HG03064 (cell line): ENCODE results near the gene DROSHA.

Experiments
- ATAC-seq: cut with Tn5 transposase; IDR thresholded peaks from one replicate; pipeline ENCODE4 v1.9.1; 2021; ENCODE audit warnings: low read depth; ENCODE audit not compliant: unreplicated experiment

The DROSHA gene

DNA sequence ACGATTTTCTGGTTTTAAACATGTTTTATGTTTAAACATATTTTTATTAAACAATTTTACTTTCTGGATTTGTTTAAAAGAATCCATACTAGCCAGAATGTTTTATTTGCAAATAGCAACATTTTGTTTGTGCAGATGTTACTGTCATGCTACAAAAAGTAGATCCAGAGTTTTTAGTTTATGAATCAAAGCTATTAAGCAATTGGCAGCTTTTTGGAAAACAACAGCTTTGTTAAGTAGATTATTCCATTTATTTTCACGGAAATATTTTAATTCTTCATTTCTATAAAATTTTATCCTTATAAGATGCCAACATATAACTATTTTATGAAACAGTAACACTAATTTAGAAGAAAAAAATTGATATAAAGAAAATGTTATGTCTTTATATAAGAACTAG lies 60.9 kb downstream of the DROSHA start:
- no peak for ATAC-seq

- no peak for ATAC-seq
Measured at GRCh38 chr5:31470608-31471007, 61.3 kb downstream of the DROSHA start.

DNA sequence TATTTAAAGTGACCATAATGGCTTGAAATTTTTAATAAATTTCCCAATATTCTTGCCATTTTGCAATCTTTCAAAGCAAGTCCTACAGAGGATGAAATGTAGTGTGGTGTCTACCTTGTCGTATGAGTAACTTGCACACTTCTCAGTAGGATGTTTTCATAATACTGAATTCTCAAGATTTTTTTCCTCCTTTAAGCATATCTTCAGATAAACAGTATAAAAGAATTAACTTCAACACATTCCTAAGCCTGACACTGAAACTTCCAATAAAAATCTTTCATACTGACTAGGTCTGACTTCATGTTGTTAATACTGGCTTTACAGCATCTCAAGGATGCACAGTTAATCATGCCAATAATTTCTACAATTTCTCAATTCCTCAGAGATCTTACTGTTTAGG lies 62.0 kb downstream of the DROSHA start:
- ATAC-seq: no peak

DNA sequence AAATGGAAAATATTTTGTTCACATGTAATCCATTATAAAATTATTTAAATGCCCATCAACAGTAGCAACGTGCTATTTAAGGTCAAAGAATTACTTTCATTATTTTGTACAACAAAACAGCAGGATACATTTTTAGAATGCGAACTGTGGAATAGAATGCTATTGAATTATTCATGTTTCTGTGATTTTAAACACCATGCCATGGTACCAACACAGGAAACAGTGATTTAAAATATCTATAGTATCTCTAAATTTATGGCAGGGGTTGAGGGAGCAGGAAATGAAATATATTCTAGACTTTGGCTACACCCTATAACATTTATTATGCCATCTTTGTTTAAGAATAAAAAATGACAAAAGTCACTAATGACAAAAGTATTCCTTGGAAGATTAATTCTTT lies 62.4 kb downstream of the DROSHA start:
- no peak for ATAC-seq

DNA sequence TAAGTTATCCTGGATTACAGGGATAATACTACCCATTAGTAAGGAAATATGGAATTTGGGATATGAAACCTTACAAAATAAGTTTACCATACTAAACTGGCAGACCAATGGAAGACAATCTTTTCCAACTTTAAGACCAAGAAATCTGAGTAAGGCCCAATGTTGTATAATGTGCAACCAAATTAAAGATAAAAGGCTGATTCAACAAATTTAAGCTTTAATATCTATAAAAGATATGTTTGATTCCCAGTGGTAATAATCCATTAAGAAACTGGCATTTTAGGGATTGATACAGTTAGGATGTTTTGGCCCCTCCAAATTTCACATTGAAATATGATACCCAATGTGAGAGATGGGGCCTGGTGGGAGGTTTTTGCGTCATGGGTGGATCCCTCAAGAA lies 66.6 kb downstream of the DROSHA start:
- no peak for ATAC-seq

DNA sequence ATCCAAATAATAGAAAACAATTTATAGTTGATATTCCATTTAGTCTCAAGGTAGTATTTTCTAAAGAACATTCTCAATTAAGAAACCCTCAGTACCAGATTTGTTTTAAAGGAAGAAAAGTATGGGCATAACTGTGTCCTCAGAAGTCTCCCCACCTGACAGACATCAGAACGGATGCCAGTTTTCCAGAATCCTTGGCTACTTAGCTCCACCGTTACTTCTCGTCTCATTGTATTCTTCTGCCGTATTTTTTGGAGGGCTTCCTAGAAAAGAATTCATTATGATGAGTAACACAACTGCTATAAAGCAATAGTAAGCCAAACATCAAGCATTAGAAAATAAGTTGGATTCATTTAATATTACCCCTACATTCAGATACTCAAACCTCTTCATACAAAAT lies 67.8 kb downstream of the DROSHA start:
- no peak for ATAC-seq

DNA sequence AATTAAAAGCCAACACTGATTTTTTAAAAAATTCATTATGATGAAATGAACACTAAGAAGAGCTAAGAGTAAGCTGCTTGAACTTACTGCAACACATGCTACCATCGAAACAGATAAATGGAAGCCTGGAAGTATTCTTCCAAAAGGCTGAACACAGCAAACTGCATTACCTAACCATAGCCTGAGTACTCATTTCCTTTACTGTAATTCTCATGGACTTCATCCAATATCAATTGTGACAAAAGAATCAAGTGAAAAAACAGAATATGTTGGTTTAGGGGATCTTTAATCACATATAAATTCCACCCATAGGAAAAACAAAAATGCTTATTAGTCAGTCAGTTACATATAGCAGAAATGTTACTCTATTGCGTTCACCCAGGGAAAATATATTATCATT lies 68.5 kb downstream of the DROSHA start:
- ATAC-seq: no peak

DNA sequence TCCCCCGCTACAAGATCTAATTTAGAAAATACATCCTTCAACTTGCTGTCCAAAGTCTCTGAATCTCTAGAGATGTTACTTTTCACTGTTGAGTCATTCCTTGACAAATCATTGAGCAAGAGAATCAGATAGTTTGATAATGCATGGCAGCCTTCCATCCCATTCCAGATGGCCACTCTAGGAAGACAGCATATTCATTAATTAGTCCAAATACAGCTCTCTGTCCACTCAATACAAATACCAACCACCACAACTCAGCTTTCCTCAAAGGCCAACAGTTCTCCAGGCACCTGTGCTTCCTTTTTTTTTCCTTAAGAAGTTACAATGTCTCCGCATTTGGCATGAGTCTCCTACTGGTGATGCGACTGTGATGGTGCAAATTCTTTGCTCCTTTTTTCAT lies 72.3 kb downstream of the DROSHA start:
- no peak for ATAC-seq

GRCh38 chr5:31455172-31455571 lies 76.7 kb downstream of the DROSHA start:
- no peak for ATAC-seq

DNA sequence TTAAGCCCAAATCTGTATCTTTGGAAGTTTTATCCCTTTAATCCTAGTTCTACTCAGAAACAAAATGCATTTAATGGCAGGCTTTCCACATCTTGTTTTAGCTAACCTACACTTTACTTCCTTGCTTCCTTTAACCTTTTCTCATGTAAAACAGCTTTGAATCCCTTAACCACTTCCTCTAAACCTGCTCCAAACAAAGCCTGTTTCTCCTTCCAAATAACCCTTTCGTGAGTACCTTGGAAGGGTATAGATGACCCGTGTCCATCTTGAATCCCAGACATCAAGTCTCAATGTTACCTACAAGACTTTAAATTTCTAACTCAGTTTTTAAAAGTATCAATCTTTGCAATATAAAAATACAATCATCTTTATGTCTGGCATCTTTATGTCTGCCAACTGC lies 78.4 kb downstream of the DROSHA start:
- no peak for ATAC-seq

- ATAC-seq: no peak
Measured at GRCh38 chr5:31452314-31452713, 79.6 kb downstream of the DROSHA start.

- no peak for ATAC-seq
Measured at GRCh38 chr5:31449962-31450361, 81.9 kb downstream of the DROSHA start.

DNA sequence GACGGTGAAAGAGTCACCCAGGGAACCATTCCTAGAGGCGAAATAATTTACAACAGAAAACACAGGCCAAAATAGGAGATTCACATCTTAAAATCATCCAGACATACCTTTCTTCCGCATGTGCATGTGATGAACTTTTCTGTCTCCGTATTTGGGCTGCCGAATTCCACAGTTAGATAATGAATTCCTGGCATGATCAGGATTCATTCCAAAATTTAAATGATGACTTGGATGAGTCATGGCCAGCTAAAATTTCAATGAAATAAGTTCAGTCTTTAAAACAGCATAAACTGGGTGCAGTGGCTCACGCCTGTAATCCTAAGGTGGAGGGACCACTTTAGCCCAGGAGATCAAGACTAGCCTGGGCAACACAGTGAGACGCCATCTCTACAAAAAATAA lies 82.7 kb downstream of the DROSHA start:
- no peak for ATAC-seq

DNA sequence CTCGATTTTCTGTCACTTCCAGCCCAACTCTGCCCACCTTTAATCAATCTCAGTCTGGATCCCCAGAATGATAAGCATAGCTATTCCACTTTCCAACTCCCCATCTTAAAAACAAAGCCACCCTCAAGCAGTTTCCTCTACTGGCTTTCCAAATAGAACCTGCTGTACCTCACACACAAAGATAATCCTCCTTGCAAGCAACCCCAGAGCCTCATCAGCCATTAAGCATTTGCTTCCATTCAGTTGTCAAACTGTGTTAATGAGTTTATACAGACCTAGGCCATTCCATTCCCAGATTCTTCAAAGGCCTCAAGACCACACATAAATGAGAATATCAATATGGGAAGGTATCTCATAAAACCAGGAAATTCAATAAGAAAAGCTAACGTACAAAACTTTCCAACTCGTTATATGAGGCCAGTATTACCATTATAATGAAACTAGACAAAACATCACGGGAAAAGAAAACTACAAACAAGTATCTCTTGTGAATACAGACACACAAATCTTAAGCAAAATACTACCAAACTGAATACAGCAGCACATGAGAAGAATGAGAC lies 86.8 kb downstream of the DROSHA start:
- no peak for ATAC-seq

DNA sequence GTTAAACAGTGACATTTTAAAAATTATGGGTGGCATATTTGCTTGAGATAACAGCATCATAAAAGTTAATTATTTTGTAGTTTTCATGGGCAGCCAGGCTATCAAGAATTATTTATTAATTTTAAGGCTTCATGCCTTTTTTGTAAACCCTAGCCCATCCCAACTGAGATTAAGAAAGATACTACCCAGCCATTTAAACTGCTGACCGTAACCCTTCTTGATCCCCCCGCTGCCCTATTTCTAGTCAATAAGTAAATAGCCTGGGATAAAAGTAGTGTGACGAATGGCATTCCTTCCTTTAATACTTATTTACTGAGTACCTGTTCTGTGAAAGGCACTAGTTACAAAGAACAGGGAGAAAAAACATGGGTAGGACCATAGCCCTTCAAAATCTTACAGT lies 88.3 kb downstream of the DROSHA start:
- ATAC-seq: no peak

DNA sequence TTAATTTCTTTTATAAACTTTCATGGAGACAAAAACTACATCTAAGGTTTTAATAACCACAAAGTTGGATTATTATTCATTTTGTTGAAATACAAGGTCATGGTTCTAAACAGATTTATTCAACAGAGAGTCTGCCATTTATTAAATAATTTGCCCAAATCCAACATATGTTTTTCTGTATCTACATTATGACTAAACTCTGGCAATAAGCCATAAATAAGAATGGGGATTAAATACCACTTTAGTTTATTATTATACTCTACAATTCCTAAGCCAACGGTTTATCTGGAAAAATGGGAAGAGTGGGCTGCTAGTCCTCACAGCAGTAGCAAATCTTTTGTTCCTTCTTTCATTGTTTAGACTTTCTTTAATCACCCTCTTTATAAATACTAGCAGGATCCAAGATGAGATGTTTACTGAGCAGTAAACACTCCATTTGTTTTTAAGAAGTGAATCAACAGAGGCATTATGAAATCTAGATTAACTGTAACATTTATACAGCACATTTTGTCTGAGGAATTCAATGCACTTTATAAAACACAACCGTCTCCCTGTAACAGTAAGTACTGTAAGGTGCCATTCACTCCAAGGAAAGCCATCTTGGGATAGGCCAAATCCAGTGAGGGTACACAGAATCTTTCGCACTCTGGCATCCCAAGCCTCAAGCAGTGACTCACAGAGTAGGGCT lies 89.7 kb downstream of the DROSHA start:
- ATAC-seq: no peak

- no peak for ATAC-seq
Measured at GRCh38 chr5:31436851-31437250, 95.0 kb downstream of the DROSHA start.

DNA sequence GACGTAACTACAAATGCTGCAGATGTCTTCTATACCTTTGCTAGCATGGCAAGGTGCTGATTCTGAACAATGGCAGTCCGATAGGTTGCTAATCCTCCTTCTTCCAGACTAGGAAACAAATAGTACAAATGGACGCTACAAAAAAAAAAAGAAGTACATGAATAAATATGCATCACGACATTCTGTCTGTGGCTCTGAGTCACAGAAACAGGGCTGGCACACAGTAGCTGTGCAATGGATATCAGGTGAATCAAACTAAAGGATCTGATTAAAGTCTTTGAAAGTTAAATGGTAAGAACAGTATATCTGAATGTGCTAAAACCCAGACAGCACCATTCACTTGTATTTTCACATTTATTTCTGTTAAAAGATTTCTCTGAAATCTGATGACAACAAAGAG lies 96.2 kb downstream of the DROSHA start:
- ATAC-seq: no peak

GRCh38 chr5:31434898-31435297 lies 97.0 kb downstream of the DROSHA start:
- no peak for ATAC-seq

DNA sequence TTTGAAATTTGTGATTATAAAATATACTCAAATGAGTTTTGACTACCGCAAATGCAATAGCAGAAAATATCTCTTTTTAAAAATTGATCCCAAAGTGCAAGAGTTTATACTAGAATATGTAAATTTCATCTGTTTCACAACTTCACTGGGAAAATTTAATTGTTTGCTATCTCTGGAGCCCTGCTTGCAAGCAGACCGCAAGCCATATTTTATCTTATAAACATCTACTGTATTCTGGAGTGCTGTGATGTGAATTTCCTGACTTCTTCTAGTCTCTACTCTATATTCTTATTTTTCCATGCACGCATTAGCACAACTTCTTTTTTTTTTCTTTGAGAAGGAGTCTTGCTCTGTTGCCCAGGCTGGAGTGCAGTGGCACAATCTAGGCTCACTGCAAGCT lies 98.7 kb downstream of the DROSHA start:
- no peak for ATAC-seq

DNA sequence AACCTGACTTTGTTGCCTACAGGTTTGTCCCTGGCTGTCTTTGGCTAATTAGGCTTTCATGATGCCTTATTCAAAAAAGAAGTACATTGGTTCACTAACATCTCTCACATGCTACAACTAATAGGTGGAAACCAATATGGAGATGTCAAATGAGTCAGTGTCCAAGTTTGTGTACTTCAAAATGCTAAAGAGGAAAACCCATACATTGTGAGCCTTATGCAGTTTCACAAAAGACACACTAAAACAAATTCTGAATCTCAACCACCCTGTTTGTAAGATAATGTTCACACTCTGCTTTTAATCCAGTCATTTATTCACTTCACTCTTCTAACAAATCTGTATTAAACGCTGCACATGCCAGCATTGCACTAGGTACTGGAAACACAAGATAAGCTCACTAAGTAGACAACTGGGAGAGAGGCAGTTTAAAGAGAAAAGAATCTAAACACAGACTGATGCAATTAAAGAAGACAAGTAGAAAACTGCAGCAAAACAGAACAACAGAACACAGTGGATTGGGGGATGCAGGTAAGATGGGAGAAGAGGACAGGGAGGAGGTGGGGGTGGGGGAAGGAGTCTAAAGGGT lies 104.1 kb downstream of the DROSHA start:
- no peak for ATAC-seq

- ATAC-seq: no peak
Measured at GRCh38 chr5:31427013-31427723, 104.7 kb downstream of the DROSHA start.
